Neural cell (in vitro differentiated cells): ENCODE data around the gene PANK4. TPM values are rescaled to one million over a fixed set of nuclear protein-coding genes. Genes with fewer than 3 reads are reported as not detected.
A peak's percentile ranks its signal among the peaks of the same experiment; 100 is the strongest.

Source experiments
- H2AFZ ChIP-seq: fragments of 200-600, 300-800 bp; sonication (generic), shearing (Covaris generic); 2 replicates; pipeline ENCODE4 v1.6.0; 2014; ENCODE audit warnings: low read depth, mild to moderate bottlenecking, antibody characterized with exemption, low read length, moderate library complexity
- H3F3A ChIP-seq: fragments of 200-600 bp; shearing (Covaris generic); 2 replicates; pipeline ENCODE4 v1.6.1; 2016; ENCODE audit warnings: mild to moderate bottlenecking, moderate library complexity, mixed read lengths, antibody characterized with exemption, low read length; ENCODE audit not compliant: insufficient read depth, poor library complexity, severe bottlenecking
- H3K27ac ChIP-seq: fragments of 200-600, 300-800 bp; sonication (generic), shearing (Covaris generic); 2 replicates; pipeline ENCODE4 v1.5.1; 2014; ENCODE audit warnings: mild to moderate bottlenecking, low read length, moderate library complexity
- H3K27me3 ChIP-seq: fragments of 300-800, 200-600 bp; sonication (generic), shearing (Covaris generic); 2 replicates; pipeline ENCODE4 v1.6.0; 2014; ENCODE audit warnings: mild to moderate bottlenecking, low read depth, low read length, moderate library complexity; ENCODE audit not compliant: insufficient read depth
- H3K36me3 ChIP-seq: fragments of 300-800, 200-600 bp; sonication (generic), shearing (Covaris generic); 2 replicates; pipeline ENCODE4 v1.5.1; 2014; ENCODE audit warnings: mild to moderate bottlenecking, antibody characterized with exemption, low read length, moderate library complexity; ENCODE audit not compliant: insufficient read depth
- H3K4me2 ChIP-seq: fragments of 300-800, 200-600 bp; sonication (generic), shearing (Covaris generic); 2 replicates; pipeline ENCODE4 v1.6.0; 2014; ENCODE audit warnings: mild to moderate bottlenecking, low read length
- H3K4me3 ChIP-seq: fragments of 300-800, 200-600 bp; sonication (generic), shearing (Covaris generic); 2 replicates; pipeline ENCODE4 v1.5.1; 2014; ENCODE audit warnings: mild to moderate bottlenecking, low read length, moderate library complexity
- H3K79me2 ChIP-seq: fragments of 200-600 bp; shearing (Covaris generic); replicated peaks from 2 replicates; pipeline ENCODE4 v1.6.0; 2014; ENCODE audit warnings: mild to moderate bottlenecking, low read length, moderate library complexity; ENCODE audit not compliant: insufficient read depth
- H3K9ac ChIP-seq: fragments of 300-800, 200-600 bp; sonication (generic), shearing (Covaris generic); 2 replicates; pipeline ENCODE4 v1.6.1; 2016; ENCODE audit warnings: mild to moderate bottlenecking, low read length, mixed read lengths
- H3K9me2 ChIP-seq: fragments of 200-600 bp; shearing (Covaris generic); 2 replicates; pipeline ENCODE4 v1.6.1; 2016; ENCODE audit warnings: mild to moderate bottlenecking, low read length, mixed read lengths; ENCODE audit not compliant: insufficient read depth
- H3K9me3 ChIP-seq: fragments of 200-600, 300-800 bp; sonication (generic), shearing (Covaris generic); 2 replicates; pipeline ENCODE4 v1.6.1; 2016; ENCODE audit warnings: mild to moderate bottlenecking, mixed run types, low read length, moderate library complexity, mixed read lengths
- H4K20me1 ChIP-seq: fragments of 200-600 bp; shearing (Covaris generic); 2 replicates; pipeline ENCODE4 v1.6.1; 2016; ENCODE audit warnings: mild to moderate bottlenecking, mixed run types; ENCODE audit not compliant: insufficient read depth
- CTCF ChIP-seq: fragments of 450-650 bp; IDR thresholded peaks from 2 replicates; pipeline ENCODE4 v1.5.1; 2014; ENCODE audit warnings: antibody characterized with exemption, mild to moderate bottlenecking, moderate library complexity; ENCODE audit not compliant: poor library complexity, severe bottlenecking
- EP300 ChIP-seq: fragments of 450-650 bp; conservative IDR thresholded peaks from 2 replicates; pipeline ENCODE4 v1.6.1; 2014; ENCODE audit warnings: antibody characterized with exemption, mild to moderate bottlenecking, moderate library complexity; ENCODE audit not compliant: poor library complexity, severe bottlenecking
- EZH2 ChIP-seq: fragments of 200-600, 300-800 bp; shearing (Covaris generic), sonication (generic); IDR thresholded peaks from 2 replicates; pipeline ENCODE4 v1.6.1; 2014; ENCODE audit warnings: antibody characterized with exemption, low read length, borderline replicate concordance, mild to moderate bottlenecking; ENCODE audit not compliant: insufficient read depth, poor library complexity, severe bottlenecking
- MXI1 ChIP-seq: fragments of 450-650 bp; conservative IDR thresholded peaks from 2 replicates; pipeline ENCODE4 v1.6.1; 2014; ENCODE audit warnings: antibody characterized with exemption, mild to moderate bottlenecking; ENCODE audit not compliant: poor library complexity, severe bottlenecking
- POLR2AphosphoS5 ChIP-seq: IDR thresholded peaks from 2 replicates; pipeline ENCODE4 v1.6.1; 2012
- RAD21 ChIP-seq: fragments of 450-650 bp; conservative IDR thresholded peaks from 2 replicates; pipeline ENCODE4 v1.6.1; 2014; ENCODE audit warnings: antibody characterized with exemption, mild to moderate bottlenecking, moderate library complexity
- REST ChIP-seq: IDR thresholded peaks from 2 replicates; pipeline ENCODE4 v1.6.1; 2012; ENCODE audit warnings: borderline replicate concordance
- SMC3 ChIP-seq: fragments of 450-650 bp; conservative IDR thresholded peaks from 2 replicates; pipeline ENCODE4 v1.6.1; 2014; ENCODE audit warnings: antibody characterized with exemption, mild to moderate bottlenecking, moderate library complexity; ENCODE audit not compliant: poor library complexity
- TAF1 ChIP-seq: IDR thresholded peaks from 2 replicates; pipeline ENCODE4 v1.6.1; 2012; ENCODE audit warnings: low read depth
- polyA minus RNA-seq: library from RNA; depleted of rRNA, polyadenylated mRNA; stranded (reverse); fragments of >200 nt; gene quantifications from 2 replicates; pipeline ENCODE4 v1.2.3, GENCODE V29; 2014
- polyA plus RNA-seq: library from polyadenylated mRNA; depleted of rRNA; stranded (reverse); fragments of >200 nt; gene quantifications from 2 replicates; pipeline ENCODE4 v1.2.3, GENCODE V29; 2014

The PANK4 gene
- polyA plus RNA-seq, result 37.9 and 43.4 TPM in 2 replicates
- 52.3 and 53.8 TPM in 2 replicates for polyA minus RNA-seq

GRCh38 chr1:2525920-2526823 lies at the start of gene PANK4:
Gene PANK4, minus strand, starts transcription at chr1:2526596. Its CDS starts 9 bp downstream, at chr1:2526587.
- no peaks in the 10 kb centered on the region for H3K9me3 ChIP-seq
- peak within 1 kb of the TSS; percentile 79 for H3K9ac ChIP-seq
- H3K36me3 ChIP-seq, result no peaks in the 10 kb centered on the region
- peak within 1 kb of the TSS; percentile 89 for H3K4me3 ChIP-seq
- H3K79me2 ChIP-seq, result peaks cover 50% of the 10 kb centered on the region
- TF ChIP-seq RAD21 (peak; percentile 11), EP300 (no peak), MXI1 (peak; percentile 64), SMC3 (peak; percentile 41), POLR2AphosphoS5 (peak; percentile 96), CTCF (peak; percentile 18), TAF1 (peak; percentile 52), REST (peak; percentile 65), EZH2 (no peak)
- H2AFZ ChIP-seq, result no peak within 1 kb of the TSS
- H3K27me3 ChIP-seq, result no peaks in the 10 kb centered on the region
- no peaks in the 10 kb centered on the region for H3K9me2 ChIP-seq
- peak within 1 kb of the TSS; percentile 63 for H3K27ac ChIP-seq
- no peaks in the 10 kb centered on the region for H3F3A ChIP-seq
- H3K4me2 ChIP-seq, result peak within 1 kb of the TSS; percentile 84
- H4K20me1 ChIP-seq, result peaks cover 10% of the 10 kb centered on the region

- Histone ChIP-seq H3K4me3 (no peak overlapping the region), H3K36me3 (no peaks in the 10 kb centered on the region), H3K79me2 (no peaks in the 10 kb centered on the region), H3K27ac (no peak overlapping the region), H3K9me3 (peaks cover 3% of the 10 kb centered on the region), H2AFZ (no peak overlapping the region), H3F3A (no peaks in the 10 kb centered on the region), H3K9ac (no peak overlapping the region), H4K20me1 (no peaks in the 10 kb centered on the region), H3K27me3 (no peaks in the 10 kb centered on the region), H3K4me2 (no peak overlapping the region), H3K9me2 (no peaks in the 10 kb centered on the region)
- TF ChIP-seq MXI1 (no peak), CTCF (no peak), TAF1 (no peak), RAD21 (no peak), EZH2 (no peak), POLR2AphosphoS5 (no peak), EP300 (no peak), SMC3 (no peak), REST (no peak)
Measured at GRCh38 chr1:2574350-2574749, 48.0 kb upstream of the PANK4 start.
